ENCODE results near the gene ADIG. TPM values are rescaled to one million over a fixed set of nuclear protein-coding genes. Genes with fewer than 3 reads are reported as not detected.

Gene ADIG
- total and polyA plus RNA-seq, 2 of the 13 experiments (the other 11 are each of a cell fraction or from before 2014, with no cell fraction given), result 0.15 TPM; not detected in 1

DNA sequence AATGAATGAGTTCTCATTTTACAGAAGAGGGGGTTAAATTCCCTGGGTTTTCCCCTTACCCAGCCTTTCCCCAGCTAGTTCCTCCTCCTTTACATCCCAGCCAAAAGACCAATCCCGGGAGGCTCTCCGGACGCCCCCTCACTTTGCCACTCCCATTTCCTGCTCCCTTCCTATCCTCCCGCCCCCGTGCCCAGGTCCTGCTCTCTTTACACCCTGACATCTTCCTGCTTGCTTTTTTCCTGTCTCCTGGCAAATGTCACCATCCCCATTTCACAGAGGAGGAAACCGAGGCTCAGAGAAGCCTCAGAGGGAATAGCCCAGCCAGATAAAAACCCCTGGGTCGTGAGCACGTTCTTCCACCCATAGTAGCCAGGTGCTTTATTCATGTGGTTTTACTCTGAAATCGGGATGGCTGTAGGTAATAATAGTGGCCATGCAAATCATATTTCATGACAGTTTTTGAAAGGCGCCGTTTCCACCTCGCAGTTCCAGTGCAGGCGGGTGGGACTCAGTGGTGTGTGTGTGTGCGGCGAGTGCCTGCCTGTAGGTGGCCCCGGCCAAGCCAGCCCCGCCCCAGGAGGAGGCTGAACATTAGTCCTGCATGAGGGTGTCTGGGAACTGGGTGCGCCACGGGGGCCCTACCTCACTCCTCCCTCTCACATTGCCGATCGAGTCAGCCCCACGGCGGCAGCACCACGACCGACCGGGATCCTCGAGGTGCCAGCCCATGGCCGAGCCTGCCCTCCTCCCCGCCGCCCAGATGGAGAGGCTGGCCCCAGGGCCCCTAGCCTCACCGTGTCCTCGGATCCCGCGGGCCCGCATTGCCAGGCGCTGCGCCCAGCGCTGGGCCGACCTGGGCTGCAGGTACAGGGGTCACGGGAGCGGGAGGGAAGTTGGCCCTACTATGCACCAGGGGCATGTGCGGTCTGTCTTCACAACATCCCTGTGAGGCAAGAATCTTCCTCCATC is 20.5 kb downstream of the ADIG start, which contains the start of gene ARHGAP40 (continued):
- TF ChIP-seq ZNF780A (CRISPR knock-in tag; IDR thresholded peaks at IDR 0.05) (0 out of 2 replicates have a peak, but pooled peaks have one; percentile 51), ZNF3 (CRISPR knock-in tag; IDR thresholded peaks at IDR 0.05) (0 out of 2 replicates have a peak, but pooled peaks have one; percentile 24), SOX6 (IDR thresholded peaks at IDR 0.05) (no peak), SOX6 (CRISPR knock-in tag; IDR thresholded peaks at IDR 0.05) (0 out of 2 replicates have a peak, but pooled peaks have one; percentile 15), POGZ (CRISPR knock-in tag; IDR thresholded peaks at IDR 0.05) (no peak), ZNF550 (CRISPR knock-in tag; IDR thresholded peaks at IDR 0.05; ENCODE audit: borderline replicate concordance) (0 out of 2 replicates have a peak, but pooled peaks have one; percentile 63), HDAC2 (CRISPR knock-in tag; IDR thresholded peaks at IDR 0.05) (0 out of 2 replicates have a peak, but pooled peaks have one; percentile 7), SOX13 (IDR thresholded peaks at IDR 0.05) (0 out of 2 replicates have a peak, but pooled peaks have one; percentile 23), SOX13 (CRISPR knock-in tag; conservative IDR thresholded peaks at IDR 0.05 in 1 of 2, IDR thresholded peaks at IDR 0.05 in 1 of 2) (no peak; a peak in 1 of 4 replicates), AGO1 (IDR thresholded peaks at IDR 0.05; ENCODE audit: low read depth, low read length, poor library complexity, severe bottlenecking) (peak; percentile 56), SMAD1 (CRISPR knock-in tag; IDR thresholded peaks at IDR 0.05; ENCODE audit: borderline replicate concordance, low read depth) (0 out of 2 replicates have a peak, but pooled peaks have one; percentile 70), RCOR2 (CRISPR knock-in tag; IDR thresholded peaks at IDR 0.05) (no peak; the same call in 1 of the 2 replicates), MBD4 (IDR thresholded peaks at IDR 0.05; ENCODE audit: borderline replicate concordance, low read length) (no peak), ZNF747 (CRISPR knock-in tag; IDR thresholded peaks at IDR 0.05; ENCODE audit: borderline replicate concordance) (peak; percentile 76; the same call in 1 of the 2 replicates), GATAD1 (CRISPR knock-in tag; IDR thresholded peaks at IDR 0.05) (no peak), ZNF382 (CRISPR knock-in tag; IDR thresholded peaks at IDR 0.05; ENCODE audit: borderline replicate concordance) (no peak), ZNF232 (CRISPR knock-in tag; IDR thresholded peaks at IDR 0.05; ENCODE audit: borderline replicate concordance) (no peak), PHF21A (CRISPR knock-in tag; IDR thresholded peaks at IDR 0.05) (0 out of 2 replicates have a peak, but pooled peaks have one; percentile 36), ZNF33A (CRISPR knock-in tag; IDR thresholded peaks at IDR 0.05; ENCODE audit: borderline replicate concordance) (no peak), ERF (CRISPR knock-in tag; IDR thresholded peaks at IDR 0.05) (0 out of 2 replicates have a peak, but pooled peaks have one; percentile 24), ZNF75D (CRISPR knock-in tag; IDR thresholded peaks at IDR 0.05; ENCODE audit: borderline replicate concordance) (no peak), TRIM24 (CRISPR knock-in tag; IDR thresholded peaks at IDR 0.05) (no peak), AHR (CRISPR knock-in tag; IDR thresholded peaks at IDR 0.05) (peak; percentile 69; the same call in 1 of the 2 replicates), ZNF44 (CRISPR knock-in tag; IDR thresholded peaks at IDR 0.05) (no peak)
- TF ChIP-seq, protein P1, sequence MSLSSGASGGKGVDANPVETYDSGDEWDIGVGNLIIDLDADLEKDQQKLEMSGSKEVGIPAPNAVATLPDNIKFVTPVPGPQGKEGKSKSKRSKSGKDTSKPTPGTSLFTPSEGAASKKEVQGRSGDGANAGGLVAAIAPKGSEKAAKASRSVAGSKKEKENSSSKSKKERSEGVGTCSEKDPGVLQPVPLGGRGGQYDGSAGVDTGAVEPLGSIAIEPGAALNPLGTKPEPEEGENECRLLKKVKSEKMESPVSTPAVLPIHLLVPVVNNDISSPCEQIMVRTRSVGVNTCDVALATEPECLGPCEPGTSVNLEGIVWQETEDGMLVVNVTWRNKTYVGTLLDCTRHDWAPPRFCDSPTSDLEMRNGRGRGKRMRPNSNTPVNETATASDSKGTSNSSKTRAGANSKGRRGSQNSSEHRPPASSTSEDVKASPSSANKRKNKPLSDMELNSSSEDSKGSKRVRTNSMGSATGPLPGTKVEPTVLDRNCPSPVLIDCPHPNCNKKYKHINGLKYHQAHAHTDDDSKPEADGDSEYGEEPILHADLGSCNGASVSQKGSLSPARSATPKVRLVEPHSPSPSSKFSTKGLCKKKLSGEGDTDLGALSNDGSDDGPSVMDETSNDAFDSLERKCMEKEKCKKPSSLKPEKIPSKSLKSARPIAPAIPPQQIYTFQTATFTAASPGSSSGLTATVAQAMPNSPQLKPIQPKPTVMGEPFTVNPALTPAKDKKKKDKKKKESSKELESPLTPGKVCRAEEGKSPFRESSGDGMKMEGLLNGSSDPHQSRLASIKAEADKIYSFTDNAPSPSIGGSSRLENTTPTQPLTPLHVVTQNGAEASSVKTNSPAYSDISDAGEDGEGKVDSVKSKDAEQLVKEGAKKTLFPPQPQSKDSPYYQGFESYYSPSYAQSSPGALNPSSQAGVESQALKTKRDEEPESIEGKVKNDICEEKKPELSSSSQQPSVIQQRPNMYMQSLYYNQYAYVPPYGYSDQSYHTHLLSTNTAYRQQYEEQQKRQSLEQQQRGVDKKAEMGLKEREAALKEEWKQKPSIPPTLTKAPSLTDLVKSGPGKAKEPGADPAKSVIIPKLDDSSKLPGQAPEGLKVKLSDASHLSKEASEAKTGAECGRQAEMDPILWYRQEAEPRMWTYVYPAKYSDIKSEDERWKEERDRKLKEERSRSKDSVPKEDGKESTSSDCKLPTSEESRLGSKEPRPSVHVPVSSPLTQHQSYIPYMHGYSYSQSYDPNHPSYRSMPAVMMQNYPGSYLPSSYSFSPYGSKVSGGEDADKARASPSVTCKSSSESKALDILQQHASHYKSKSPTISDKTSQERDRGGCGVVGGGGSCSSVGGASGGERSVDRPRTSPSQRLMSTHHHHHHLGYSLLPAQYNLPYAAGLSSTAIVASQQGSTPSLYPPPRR (CRISPR knock-in tag; IDR thresholded peaks at IDR 0.05; ENCODE audit: borderline replicate concordance), result no peak

Measured in HepG2 (cell line).